HG02623 (cell line): ENCODE data around the gene KLHL3.
A peak's percentile ranks its signal among the peaks of the same experiment; 100 is the strongest.

Experiments used
- ATAC-seq: cut with Tn5 transposase; IDR thresholded peaks from one replicate; pipeline ENCODE4 v1.9.1; 2021; ENCODE audit warnings: moderate library complexity; ENCODE audit not compliant: unreplicated experiment

The KLHL3 gene

GRCh38 chr5:137636830-137637714 lies 98.8 kb downstream of the KLHL3 start:
- no peak for ATAC-seq

GRCh38 chr5:137636099-137636498 lies 99.8 kb downstream of the KLHL3 start:
- ATAC-seq, result no peak

- no peak for ATAC-seq
These were observed 100.4 kb downstream of the KLHL3 start for GRCh38 chr5:137635521-137635921.

- no peak for ATAC-seq
These were observed 102.0 kb downstream of the KLHL3 start for GRCh38 chr5:137633896-137634295.

GRCh38 chr5:137632716-137633115 lies 103.2 kb downstream of the KLHL3 start:
- ATAC-seq, result no peak

- ATAC-seq, result no peak
These were observed 104.4 kb downstream of the KLHL3 start for GRCh38 chr5:137631453-137631852.

- no peak for ATAC-seq
These were observed 104.9 kb downstream of the KLHL3 start for GRCh38 chr5:137630972-137631370.

- ATAC-seq, result no peak
These were observed 105.5 kb downstream of the KLHL3 start for GRCh38 chr5:137630216-137630971.

GRCh38 chr5:137629646-137630045 lies 106.2 kb downstream of the KLHL3 start:
- no peak for ATAC-seq

- ATAC-seq, result no peak
These were observed 108.2 kb downstream of the KLHL3 start for GRCh38 chr5:137627706-137628105.

GRCh38 chr5:137627293-137627692 lies 108.6 kb downstream of the KLHL3 start:
- ATAC-seq, result no peak

GRCh38 chr5:137624786-137625349 lies 111.0 kb downstream of the KLHL3 start:
- ATAC-seq, result no peak

- peak; percentile 58 for ATAC-seq
These were observed 113.0 kb downstream of the KLHL3 start for GRCh38 chr5:137622850-137623249.

GRCh38 chr5:137621861-137622823 lies 113.7 kb downstream of the KLHL3 start:
- no peak for ATAC-seq

- ATAC-seq, result no peak
These were observed 114.6 kb downstream of the KLHL3 start for GRCh38 chr5:137621306-137621705.

GRCh38 chr5:137619191-137619870 lies 116.6 kb downstream of the KLHL3 start:
- ATAC-seq, result no peak

- ATAC-seq, result no peak
These were observed 117.4 kb downstream of the KLHL3 start for GRCh38 chr5:137618476-137618875.

GRCh38 chr5:137617528-137618205 lies 118.2 kb downstream of the KLHL3 start:
- no peak for ATAC-seq

- no peak for ATAC-seq
These were observed 119.8 kb downstream of the KLHL3 start for GRCh38 chr5:137616046-137616445.
